H1 (cell line): ENCODE data around the gene CEP97.

Source experiments
- CBX5 ChIP-seq: fragments of 300-800, 300-1000 bp; sonication (generic); IDR thresholded peaks from 2 replicates; pipeline ENCODE4 v1.7.1; 2016; ENCODE audit warnings: antibody characterized with exemption, low read length, low read depth
- CBX8 ChIP-seq: fragments of 300-800, 300-1000 bp; sonication (generic); IDR thresholded peaks from 2 replicates; pipeline ENCODE4 v1.7.1; 2016; ENCODE audit warnings: low read depth, low read length, borderline replicate concordance
- CEBPB ChIP-seq: IDR thresholded peaks from 2 replicates; pipeline ENCODE4 v1.6.1; 2012; ENCODE audit warnings: low read depth, low read length
- CTCF ChIP-seq, 3 experiments: IDR thresholded peaks; 1 replicate in 2 of 3; 2 replicates in 1 of 3; pipeline versions ENCODE4 v1.5.1 to v1.6.1; 2011; ENCODE audit warnings: low read length in 3 of 3, mild to moderate bottlenecking in 3 of 3, inconsistent platforms in 2 of 3, low read depth in 1 of 3, moderate library complexity in 1 of 3; ENCODE audit not compliant: insufficient read depth in 1 of 3; ENCODE audit errors: control extremely low read depth in 1 of 3
- EP300 ChIP-seq, 2 experiments: IDR thresholded peaks; 1 replicate in 1 of 2; 2 replicates in 1 of 2; pipeline ENCODE4 v1.6.1; 2011 to 2012; ENCODE audit warnings: low read depth in 2 of 2, low read length in 2 of 2, mild to moderate bottlenecking in 2 of 2, borderline replicate concordance in 1 of 2, inconsistent platforms in 1 of 2, moderate library complexity in 1 of 2
- EZH2 ChIP-seq: fragments of 200-600 bp; sonication (generic); IDR thresholded peaks from 2 replicates; pipeline ENCODE4 v1.7.1; 2012; ENCODE audit warnings: low read depth, mild to moderate bottlenecking, moderate library complexity, low read length, inconsistent platforms; ENCODE audit not compliant: severe bottlenecking
- JUND ChIP-seq: IDR thresholded peaks from 2 replicates; pipeline ENCODE4 v1.6.1; 2011; ENCODE audit warnings: mild to moderate bottlenecking, improper control_type of control experiment, low read length
- POLR2A ChIP-seq, 2 experiments: IDR thresholded peaks; 1 replicate in 1 of 2; 2 replicates in 1 of 2; pipeline ENCODE4 v1.6.1; 2011; ENCODE audit warnings: low read depth in 2 of 2, low read length in 2 of 2, mild to moderate bottlenecking in 2 of 2; ENCODE audit errors: control extremely low read depth in 1 of 2
- POLR2AphosphoS5 ChIP-seq: IDR thresholded peaks from 2 replicates; pipeline ENCODE4 v1.6.1; 2011; ENCODE audit warnings: low read depth, low read length
- RBBP5 ChIP-seq: IDR thresholded peaks from 2 replicates; pipeline ENCODE4 v1.7.1; 2012; ENCODE audit warnings: low read depth, mild to moderate bottlenecking, inconsistent platforms, low read length, moderate library complexity, borderline replicate concordance
- TAF1 ChIP-seq: IDR thresholded peaks from 2 replicates; pipeline ENCODE4 v1.6.1; 2011; ENCODE audit warnings: mild to moderate bottlenecking, low read depth, low read length
- TBP ChIP-seq: IDR thresholded peaks from 2 replicates; pipeline ENCODE4 v1.6.1; 2011; ENCODE audit warnings: low read depth, low read length, improper control_type of control experiment
- USF2 ChIP-seq: IDR thresholded peaks from 2 replicates; pipeline ENCODE4 v1.6.1; 2011; ENCODE audit warnings: low read length, improper control_type of control experiment

- TF ChIP-seq CTCF (IDR thresholded peaks at IDR 0.05; ENCODE audit: control extremely low read depth in 1 of 3, insufficient read depth in 1 of 3, low read depth in 1 of 3, low read length in 3 of 3) = no peak
- no peak for TF ChIP-seq USF2
- TF ChIP-seq TBP = no peak
- no peak for TF ChIP-seq EZH2
- TF ChIP-seq CBX8 = no peak
- no peak for TF ChIP-seq EP300 (IDR thresholded peaks at IDR 0.05; ENCODE audit: borderline replicate concordance in 1 of 2, low read depth in 2 of 2, low read length in 2 of 2)
- no peak for TF ChIP-seq CBX5
- TF ChIP-seq RBBP5 = no peak
- no peak for TF ChIP-seq POLR2AphosphoS5
- TF ChIP-seq CEBPB = no peak
- TF ChIP-seq TAF1 = no peak
- TF ChIP-seq POLR2A (IDR thresholded peaks at IDR 0.05; ENCODE audit: control extremely low read depth in 1 of 2, low read depth in 2 of 2, low read length in 2 of 2) = no peak
- TF ChIP-seq JUND = no peak
Measured at GRCh38 chr3:101722394-101723173, 1.8 kb upstream of the CEP97 start.
